ENCODE data around the gene SLC45A2.

DNA sequence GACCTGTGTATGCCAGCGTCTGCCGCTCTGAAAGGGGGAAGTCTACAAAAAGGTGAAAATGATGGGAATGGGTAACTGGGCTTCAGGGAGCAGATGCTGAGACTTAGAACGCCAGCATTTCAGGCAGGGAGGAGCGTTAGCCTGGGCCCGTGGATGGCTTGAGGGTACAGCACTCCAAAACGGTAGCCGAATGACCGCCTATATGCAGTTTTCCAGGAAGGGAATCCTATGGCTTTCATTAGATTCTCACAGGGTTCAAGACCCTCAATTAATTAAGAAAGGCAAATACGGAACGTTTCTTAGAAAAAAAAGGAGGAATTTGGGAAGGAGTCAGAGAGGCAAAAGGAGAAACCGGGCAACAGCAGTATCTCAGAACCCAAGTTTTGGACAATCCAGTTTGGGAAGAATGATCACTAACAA, 22.7 kb upstream of the SLC45A2 start:
- TF ChIP-seq, protein P1, sequence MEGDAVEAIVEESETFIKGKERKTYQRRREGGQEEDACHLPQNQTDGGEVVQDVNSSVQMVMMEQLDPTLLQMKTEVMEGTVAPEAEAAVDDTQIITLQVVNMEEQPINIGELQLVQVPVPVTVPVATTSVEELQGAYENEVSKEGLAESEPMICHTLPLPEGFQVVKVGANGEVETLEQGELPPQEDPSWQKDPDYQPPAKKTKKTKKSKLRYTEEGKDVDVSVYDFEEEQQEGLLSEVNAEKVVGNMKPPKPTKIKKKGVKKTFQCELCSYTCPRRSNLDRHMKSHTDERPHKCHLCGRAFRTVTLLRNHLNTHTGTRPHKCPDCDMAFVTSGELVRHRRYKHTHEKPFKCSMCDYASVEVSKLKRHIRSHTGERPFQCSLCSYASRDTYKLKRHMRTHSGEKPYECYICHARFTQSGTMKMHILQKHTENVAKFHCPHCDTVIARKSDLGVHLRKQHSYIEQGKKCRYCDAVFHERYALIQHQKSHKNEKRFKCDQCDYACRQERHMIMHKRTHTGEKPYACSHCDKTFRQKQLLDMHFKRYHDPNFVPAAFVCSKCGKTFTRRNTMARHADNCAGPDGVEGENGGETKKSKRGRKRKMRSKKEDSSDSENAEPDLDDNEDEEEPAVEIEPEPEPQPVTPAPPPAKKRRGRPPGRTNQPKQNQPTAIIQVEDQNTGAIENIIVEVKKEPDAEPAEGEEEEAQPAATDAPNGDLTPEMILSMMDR (IDR thresholded peaks at IDR 0.05): no peak
- TF ChIP-seq POLR2A (IDR thresholded peaks at IDR 0.05) (no peak), POLR2AphosphoS5 (IDR thresholded peaks at IDR 0.05; ENCODE audit: insufficient read depth in 1 of 2, low read depth in 1 of 2) (no peak)
